AG10803 (cell line): ENCODE measurements around the gene GPR35.

Experiments used
- DNase-seq: peaks from one replicate; pipeline ENCODE4 v3.0.0; 2010; ENCODE audit warnings: low read depth
- H3K4me3 ChIP-seq: 2 replicates; pipeline ENCODE4 v1.5.1; 2011; ENCODE audit warnings: mild to moderate bottlenecking, low read length, control low read depth
- TF ChIP-seq, protein P1 (sequence below): conservative IDR thresholded peaks from 2 replicates; pipeline ENCODE4 v1.5.1; 2011; ENCODE audit warnings: mild to moderate bottlenecking, low read length, control low read depth, inconsistent platforms

GPR35 gene

GRCh38 chr2:240645801-240646175 lies 20.5 kb downstream of the GPR35 start:
- DNase-seq = no peak
- H3K4me3 ChIP-seq = no peak overlapping the region

DNA sequence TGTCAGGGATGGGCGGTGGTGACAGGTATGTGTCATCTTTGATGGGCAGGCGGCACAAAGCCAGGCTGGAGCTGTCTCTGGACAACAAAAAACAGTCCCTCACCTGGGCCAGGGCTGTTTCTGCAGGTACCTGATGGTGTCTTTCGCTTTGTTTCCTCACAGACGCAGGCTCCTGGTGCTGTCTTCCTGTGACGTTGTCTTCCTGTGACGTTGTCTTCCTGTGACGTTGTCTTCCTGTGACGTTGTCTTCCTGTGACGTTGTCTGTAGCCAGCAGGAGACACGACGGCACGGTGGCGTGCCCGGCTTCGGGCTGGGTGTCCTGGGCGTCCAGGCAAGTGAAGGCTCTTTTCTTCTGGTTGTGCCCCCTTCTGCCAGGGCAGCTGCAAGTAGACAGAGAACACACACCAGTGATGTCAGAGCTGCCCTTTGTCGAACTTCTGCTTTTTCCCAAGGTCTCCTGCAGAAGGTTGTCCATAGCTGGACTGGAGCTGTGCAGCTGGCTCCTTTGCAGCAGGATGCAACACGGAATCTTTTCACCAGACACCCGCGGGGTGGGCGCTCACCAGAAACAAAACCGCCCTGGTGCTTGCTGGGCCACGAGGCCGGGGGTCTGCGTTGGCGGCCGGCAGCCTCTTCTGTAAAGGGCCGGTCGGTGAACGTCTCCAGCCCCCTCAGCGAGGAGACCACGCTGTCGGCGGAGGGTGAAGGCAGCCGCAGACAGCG lies 21.1 kb downstream of the GPR35 start:
- TF ChIP-seq, protein P1, sequence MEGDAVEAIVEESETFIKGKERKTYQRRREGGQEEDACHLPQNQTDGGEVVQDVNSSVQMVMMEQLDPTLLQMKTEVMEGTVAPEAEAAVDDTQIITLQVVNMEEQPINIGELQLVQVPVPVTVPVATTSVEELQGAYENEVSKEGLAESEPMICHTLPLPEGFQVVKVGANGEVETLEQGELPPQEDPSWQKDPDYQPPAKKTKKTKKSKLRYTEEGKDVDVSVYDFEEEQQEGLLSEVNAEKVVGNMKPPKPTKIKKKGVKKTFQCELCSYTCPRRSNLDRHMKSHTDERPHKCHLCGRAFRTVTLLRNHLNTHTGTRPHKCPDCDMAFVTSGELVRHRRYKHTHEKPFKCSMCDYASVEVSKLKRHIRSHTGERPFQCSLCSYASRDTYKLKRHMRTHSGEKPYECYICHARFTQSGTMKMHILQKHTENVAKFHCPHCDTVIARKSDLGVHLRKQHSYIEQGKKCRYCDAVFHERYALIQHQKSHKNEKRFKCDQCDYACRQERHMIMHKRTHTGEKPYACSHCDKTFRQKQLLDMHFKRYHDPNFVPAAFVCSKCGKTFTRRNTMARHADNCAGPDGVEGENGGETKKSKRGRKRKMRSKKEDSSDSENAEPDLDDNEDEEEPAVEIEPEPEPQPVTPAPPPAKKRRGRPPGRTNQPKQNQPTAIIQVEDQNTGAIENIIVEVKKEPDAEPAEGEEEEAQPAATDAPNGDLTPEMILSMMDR = no peak
- no peak overlapping the region for H3K4me3 ChIP-seq
- DNase-seq = no peak

More at GRCh38 chr2:240645801-240646175, 20.5 kb downstream of the GPR35 start:
- TF ChIP-seq, protein P1 = no peak

DNA sequence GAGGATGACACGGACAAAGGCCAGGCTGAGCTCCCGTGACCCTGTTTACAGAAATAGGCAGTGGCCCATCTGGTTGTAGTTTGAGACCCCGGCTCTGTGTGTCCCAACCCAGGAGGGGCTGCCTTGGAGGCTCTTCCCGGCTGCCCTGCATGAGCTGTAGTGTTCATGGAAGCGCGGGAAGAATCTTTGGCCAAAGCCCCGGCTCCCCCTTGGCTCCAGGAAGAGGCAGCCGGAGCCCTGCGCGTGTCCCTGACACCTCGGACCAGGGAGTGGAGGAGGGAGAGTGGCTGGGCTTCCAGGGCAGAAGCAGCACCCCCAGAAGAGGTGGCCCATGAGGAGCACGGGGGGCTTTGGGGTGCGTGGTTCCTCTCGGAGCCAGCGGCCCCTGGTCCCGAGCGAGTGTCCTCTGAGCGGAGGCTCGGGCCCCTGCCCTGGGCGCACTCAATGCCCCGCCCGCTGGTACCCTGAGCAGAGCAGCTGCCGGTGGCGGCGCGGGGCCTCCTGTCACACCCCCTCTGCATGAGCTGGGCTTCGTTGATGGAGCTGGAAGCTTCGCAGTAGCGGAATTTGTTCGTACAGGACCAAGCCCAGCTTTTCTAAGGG lies 21.7 kb downstream of the GPR35 start:
- TF ChIP-seq, protein P1 = no peak
- no peak for DNase-seq
- H3K4me3 ChIP-seq = no peak overlapping the region

DNA sequence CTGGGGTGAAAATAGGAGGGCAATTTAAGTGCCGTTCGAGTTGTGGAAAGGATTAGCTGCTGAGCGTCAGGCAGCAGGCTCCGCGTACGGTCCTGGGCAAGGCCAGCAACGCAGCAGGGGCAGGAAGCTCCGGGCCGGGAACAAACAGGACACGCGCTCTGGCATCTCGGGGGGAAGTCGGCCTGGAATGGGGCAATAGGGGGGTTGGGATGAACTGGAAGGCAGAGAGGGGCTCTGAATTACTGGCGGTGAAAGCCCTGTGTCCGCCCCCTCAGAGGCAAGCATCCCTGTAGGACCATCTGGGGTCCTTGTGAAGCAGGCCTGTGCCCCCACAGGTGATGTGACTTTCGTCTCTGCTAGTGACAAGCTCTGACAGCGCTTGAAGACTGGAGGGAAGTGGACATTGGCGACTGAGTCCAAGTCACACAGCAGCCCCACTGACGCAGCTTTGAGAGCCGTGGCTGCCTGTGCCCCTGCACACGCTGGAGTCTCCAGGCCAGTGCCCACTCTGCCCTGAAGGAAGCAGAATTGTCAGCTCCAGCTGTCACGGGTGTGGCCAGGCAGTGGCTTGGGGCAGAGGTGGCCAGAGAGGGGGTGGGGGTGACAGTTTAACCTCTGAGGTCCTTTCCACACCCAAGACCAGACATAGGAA lies 22.3 kb downstream of the GPR35 start:
- H3K4me3 ChIP-seq = no peak overlapping the region
- TF ChIP-seq, protein P1 = no peak
- DNase-seq = no peak

DNA sequence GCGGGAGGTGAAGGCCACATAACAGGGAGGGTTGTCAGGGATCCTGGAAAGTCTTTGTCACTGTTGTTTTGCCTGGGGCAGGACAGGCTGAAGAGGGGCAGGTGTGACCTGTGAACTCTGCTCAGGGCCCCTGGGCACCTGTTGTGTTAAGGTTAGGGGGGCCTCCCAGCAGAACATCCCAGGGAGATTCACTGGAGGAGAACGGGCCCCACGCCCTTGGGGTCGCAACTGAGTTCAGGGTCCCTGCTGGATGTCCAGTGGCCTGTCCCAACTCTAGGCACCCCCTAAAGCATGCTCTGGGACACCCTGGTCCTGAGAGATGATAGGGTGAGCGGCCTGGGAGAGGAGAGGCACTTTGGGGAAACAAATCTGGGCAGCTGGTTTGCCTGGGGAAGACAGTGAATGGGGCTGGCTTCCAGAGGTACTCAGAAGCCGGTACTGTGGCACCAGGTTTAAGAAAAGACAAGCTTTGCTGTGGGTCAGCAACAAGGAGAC lies 22.9 kb downstream of the GPR35 start:
- no peak for DNase-seq
- H3K4me3 ChIP-seq = no peak overlapping the region
- TF ChIP-seq, protein P1 = no peak

DNA sequence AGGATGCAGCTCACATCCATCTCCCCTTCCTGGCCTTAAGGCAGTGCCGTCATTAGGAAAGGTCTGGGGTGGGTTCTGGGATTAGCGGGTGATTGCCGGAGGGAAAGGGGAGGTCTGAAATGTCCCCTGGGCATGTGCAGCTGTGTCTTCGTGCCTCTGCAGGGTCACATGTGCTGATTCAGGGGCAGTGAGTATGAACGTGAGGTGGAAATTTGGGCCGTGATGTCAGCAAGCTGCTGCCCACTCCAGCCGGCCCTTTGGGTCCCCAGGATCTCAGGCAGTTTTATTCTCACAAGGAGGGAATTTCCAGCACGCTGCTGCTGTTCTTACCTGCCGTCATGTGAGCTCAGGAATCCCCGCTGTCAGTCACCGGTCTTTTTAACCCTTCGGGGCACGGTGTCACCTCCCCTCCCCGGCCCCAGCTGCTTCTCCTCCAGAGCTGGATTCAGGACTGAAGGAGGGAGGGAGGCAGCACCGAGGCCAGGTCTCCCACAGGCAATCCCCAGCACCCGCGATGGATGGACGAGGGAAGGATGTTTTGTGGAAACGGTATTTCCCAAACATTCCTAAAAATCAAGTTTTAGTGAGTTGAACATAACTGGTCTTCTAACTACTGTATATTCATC lies 23.5 kb downstream of the GPR35 start:
- DNase-seq = no peak
- TF ChIP-seq, protein P1 = no peak
- no peak overlapping the region for H3K4me3 ChIP-seq
